Astrocyte (in vitro differentiated cells and primary cell): ENCODE measurements around the gene IFT52.

Source experiments
- CTCF ChIP-seq: IDR thresholded peaks from 2 replicates; pipeline ENCODE4 v1.5.1; 2011; ENCODE audit warnings: low read depth, mild to moderate bottlenecking, inconsistent platforms, low read length, moderate library complexity; ENCODE audit not compliant: insufficient read depth
- EZH2 ChIP-seq: IDR thresholded peaks from 2 replicates; pipeline ENCODE4 v1.6.1; 2012; ENCODE audit warnings: mild to moderate bottlenecking, low read length, inconsistent platforms; ENCODE audit not compliant: insufficient read depth

GRCh38 chr20:43658069-43658722 lies 67.5 kb downstream of the IFT52 start:
- TF ChIP-seq EZH2: no peak
- TF ChIP-seq CTCF: peak; percentile 9
